GM13977 (cell line): ENCODE results near the gene INPP5K.

Source experiments
- DNase-seq: peaks from one replicate; pipeline ENCODE4 v3.0.0; 2012; ENCODE audit warnings: low spot score
- CTCF ChIP-seq: IDR thresholded peaks from 2 replicates; pipeline ENCODE4 v1.5.1; 2012; ENCODE audit warnings: mild to moderate bottlenecking, control low read depth; ENCODE audit not compliant: insufficient read depth; ENCODE audit errors: extremely low read depth, missing control alignments
- in situ Hi-C: fragments of 300-500 bp; cut with MboI; formaldehyde crosslinking; loops from one replicate; pipeline ENCODE4 v1.12.0; 2022; ENCODE audit warnings: low sequenced_read_pairs, low pct_unique_long_range_greater_than_20kb, mixed read lengths, inconsistent platforms; ENCODE audit not compliant: unreplicated experiment

Gene INPP5K

GRCh38 chr17:1464186-1464585 lies 52.2 kb downstream of the INPP5K start:
- TF ChIP-seq CTCF = no peak
- in situ Hi-C loops = no loop called here
- no peak for DNase-seq

GRCh38 chr17:1462164-1463112 lies 54.0 kb downstream of the INPP5K start:
- DNase-seq = no peak
- in situ Hi-C loops = no loop called here
- no peak for TF ChIP-seq CTCF

GRCh38 chr17:1461198-1461944 lies 55.0 kb downstream of the INPP5K start:
- no peak for DNase-seq
- in situ Hi-C loops = no loop called here
- TF ChIP-seq CTCF = no peak

GRCh38 chr17:1460233-1460632 lies 56.2 kb downstream of the INPP5K start:
- in situ Hi-C loops = no loop called here
- no peak for DNase-seq
- no peak for TF ChIP-seq CTCF

GRCh38 chr17:1455797-1456599 lies 60.4 kb downstream of the INPP5K start, which contains the start of gene CRK:
Gene CRK, minus strand, starts transcription at chr17:1456232. Its CDS starts 115 bp downstream, at chr17:1456117.
- DNase-seq = peak; percentile 100
- in situ Hi-C loops = no loop called here
- TF ChIP-seq CTCF = no peak

- in situ Hi-C loops = no loop called here
- peak; percentile 36 for TF ChIP-seq CTCF
- peak; percentile 60 for DNase-seq
These were observed 61.1 kb downstream of the INPP5K start for GRCh38 chr17:1455291-1455796.
